Sigmoid colon (tissue), 7 donors: ENCODE measurements around the gene IFNA13. TPM values are rescaled to one million over a fixed set of nuclear protein-coding genes. Genes with fewer than 3 reads are reported as not detected.

ENCODE experiments used
- DNase-seq: peaks from one replicate; pipeline ENCODE4 v3.0.0-alpha.2; 2019
- H3K27ac ChIP-seq, 4 donors: fragments of 200-600 bp; sonication (generic); one replicate each; pipeline ENCODE4 v1.5.1; 2016 to 2019; ENCODE audit warnings: mild to moderate bottlenecking in 1 of 4
- H3K27me3 ChIP-seq, 3 donors: fragments of 200-600 bp; sonication (generic); one replicate each; pipeline ENCODE4 v1.5.1; 2019; ENCODE audit warnings: mild to moderate bottlenecking in 1 of 3
- H3K36me3 ChIP-seq, 4 donors: fragments of 200-600 bp; sonication (generic); one replicate each; pipeline ENCODE4 v1.5.1; 2016 to 2019
- H3K4me1 ChIP-seq, 4 donors: fragments of 200-600 bp; sonication (generic); one replicate each; pipeline ENCODE4 v1.5.1; 2017 to 2019
- H3K4me3 ChIP-seq, 4 donors: fragments of 200-600 bp; sonication (generic); one replicate each; pipeline ENCODE4 v1.5.1; 2017 to 2019; ENCODE audit warnings: mild to moderate bottlenecking in 2 of 4, moderate library complexity in 1 of 4
- H3K9me3 ChIP-seq, 4 donors: fragments of 200-600 bp in 3 of 4; sonication (generic) in 3 of 4; one replicate each; pipeline versions ENCODE4 v1.5.1 to v1.6.1; 2013 to 2019
- CTCF ChIP-seq, 4 experiments: fragments of 450-650 bp in 3 of 4; fragments of 200-600 bp in 1 of 4; IDR thresholded peaks; one replicate each; pipeline ENCODE4 v1.5.1; 2016 to 2019; ENCODE audit warnings: antibody characterized with exemption in 4 of 4, mild to moderate bottlenecking in 3 of 4, moderate library complexity in 2 of 4
- EP300 ChIP-seq, 4 donors: sonication (generic); formaldehyde crosslinking; IDR thresholded peaks; one replicate each; pipeline ENCODE4 v1.6.1; 2017; ENCODE audit warnings: antibody characterized with exemption in 4 of 4
- POLR2A ChIP-seq, 2 donors: fragments of 450-650 bp; IDR thresholded peaks; one replicate each; pipeline ENCODE4 v1.6.1; 2016; ENCODE audit warnings: antibody characterized with exemption in 2 of 2, mild to moderate bottlenecking in 2 of 2, moderate library complexity in 2 of 2
- POLR2AphosphoS5 ChIP-seq, 4 donors: sonication (generic); formaldehyde crosslinking; IDR thresholded peaks; one replicate each; pipeline ENCODE4 v1.6.1; 2017; ENCODE audit warnings: antibody characterized with exemption in 4 of 4
- WGBS, 2 donors: extraction: QIAGEN DNeasy Blood & Tissue Kit; methylation state at CpG; one replicate each; pipeline ENCODE4 v1.1.7; 2013; 5-methylcytosine and 5-hydroxymethylcytosine counted together
- intact Hi-C: fragments of 100-400 bp; cut with DNase I; formaldehyde crosslinking; loops from one replicate; pipeline ENCODE4 v1.15.1; 2023
- polyA plus RNA-seq, 3 donors: library from polyadenylated mRNA; stranded (reverse); fragments of 200-250 nt; gene quantifications; one replicate each; pipeline ENCODE4 v1.2.3, GENCODE V29; 2013
- total RNA-seq, 4 donors: library from RNA; depleted of rRNA; stranded (reverse); fragments of >200 nt; gene quantifications; one replicate each; pipeline ENCODE4 v1.1.0, GENCODE V29; 2016
- donor health status: healthy with polysubstance abuse.
- donor health status: Bipolar disorder and iron deficiency.
- donor health status: healthy.

IFNA13 gene
- total and polyA plus RNA-seq, 7 donors = not detected

- TF ChIP-seq POLR2AphosphoS5 (IDR thresholded peaks at IDR 0.05) (no peak), CTCF (IDR thresholded peaks at IDR 0.05) (no peak), EP300 (IDR thresholded peaks at IDR 0.05) (no peak), POLR2A (IDR thresholded peaks at IDR 0.05) (no peak)
Observed at GRCh38 chr9:21350787-21351186, 17.1 kb downstream of the IFNA13 start, which contains the start of gene IFNA6. Gene IFNA6 (minus strand): TSS chr9:21350887. CDS start chr9:21350887, 0 bp downstream.

GRCh38 chr9:21348430-21348970, 19.4 kb downstream of the IFNA13 start:
- TF ChIP-seq EP300 (IDR thresholded peaks at IDR 0.05) = no peak
- no peak for TF ChIP-seq POLR2AphosphoS5 (IDR thresholded peaks at IDR 0.05)
- TF ChIP-seq POLR2A (IDR thresholded peaks at IDR 0.05) = no peak
- TF ChIP-seq CTCF (IDR thresholded peaks at IDR 0.05) = no peak
- Histone ChIP-seq H3K9me3 (peaks cover 0 to 1% (median 0%) of the 10 kb centered on the region in 4 donors), H3K4me3 (no peak overlapping the region), H3K27ac (no peak overlapping the region), H3K36me3 (no peaks in the 10 kb centered on the region), H3K4me1 (no peaks in the 10 kb centered on the region), H3K27me3 (no peaks in the 10 kb centered on the region)
- 56 to 77% methylated on average over 3 of the region's 3 CpGs for WGBS, 2 donors
- DNase-seq = no peak
- intact Hi-C loops = no loop called here

More at GRCh38 chr9:21350787-21351186, 17.1 kb downstream of the IFNA13 start, which contains the start of gene IFNA6:
- no peak for DNase-seq
- Histone ChIP-seq H3K27ac (no peak within 1 kb of the TSS), H3K27me3 (no peaks in the 10 kb centered on the region), H3K9me3 (no peaks in the 10 kb centered on the region), H3K4me1 (no peaks in the 10 kb centered on the region), H3K36me3 (no peaks in the 10 kb centered on the region), H3K4me3 (no peak within 1 kb of the TSS)
- intact Hi-C loops = no loop called here
- 84 to 85% methylated on average over 1 of the region's 1 CpG for WGBS, 2 donors

- Histone ChIP-seq H3K36me3 (no peaks in the 10 kb centered on the region), H3K27me3 (no peaks in the 10 kb centered on the region), H3K4me1 (peaks cover 0 to 4% (median 0%) of the 10 kb centered on the region in 4 donors), H3K27ac (no peak overlapping the region), H3K4me3 (no peak overlapping the region), H3K9me3 (peaks cover 0 to 1% (median 0%) of the 10 kb centered on the region in 4 donors)
- no peak for TF ChIP-seq POLR2A (IDR thresholded peaks at IDR 0.05)
- TF ChIP-seq EP300 (IDR thresholded peaks at IDR 0.05) = no peak
- TF ChIP-seq POLR2AphosphoS5 (IDR thresholded peaks at IDR 0.05) = no peak
- no peak for TF ChIP-seq CTCF (IDR thresholded peaks at IDR 0.05)
- no peak for DNase-seq
- WGBS, 2 donors = 90 to 94% methylated on average over 4 of the region's 4 CpGs
- intact Hi-C loops = no loop called here
Observed at GRCh38 chr9:21340735-21341134, 27.1 kb downstream of the IFNA13 start.

- DNase-seq = no peak
- Histone ChIP-seq H3K4me3 (no peak overlapping the region), H3K27ac (no peak overlapping the region), H3K9me3 (no peaks in the 10 kb centered on the region), H3K4me1 (peaks cover 0 to 31% (median 29%) of the 10 kb centered on the region in 4 donors), H3K27me3 (no peaks in the 10 kb centered on the region), H3K36me3 (peaks cover 0 to 10% (median 0%) of the 10 kb centered on the region in 4 donors)
- intact Hi-C loops = no loop called here
- TF ChIP-seq POLR2A (IDR thresholded peaks at IDR 0.05) (no peak), POLR2AphosphoS5 (IDR thresholded peaks at IDR 0.05) (no peak), CTCF (IDR thresholded peaks at IDR 0.05) (no peak), EP300 (IDR thresholded peaks at IDR 0.05) (no peak)
Observed at GRCh38 chr9:21336457-21336856, 31.4 kb downstream of the IFNA13 start.
